Calu3 (cell line): ENCODE results near the gene PDZD7. TPM values are rescaled to one million over a fixed set of nuclear protein-coding genes. Genes with fewer than 3 reads are reported as not detected.

Source experiments
- BruUV-seq: library from RNA; stranded (reverse); fragments of 400-500 nt; replicated peaks from 2 replicates; lab custom pipeline; 2021; lab: Mats Ljungman, UMichigan
- CTCF ChIA-PET: fragments of 300-600 bp; sonication (Branson Sonifier 250); formaldehyde crosslinking; loops from one replicate; lab custom pipeline; 2022; ENCODE audit warnings: antibody characterized with exemption; lab: Charles Lee
- DNase-seq: peaks from one replicate; pipeline ENCODE4 v3.0.0; 2022
- H3K27ac Mint-ChIP-seq: one replicate; pipeline ENCODE4 v1.8.0; 2022; ENCODE audit warnings: mixed read lengths; ENCODE audit not compliant: unreplicated experiment
- H3K27me3 Mint-ChIP-seq: one replicate; pipeline ENCODE4 v1.8.0; 2022; ENCODE audit warnings: mixed read lengths; ENCODE audit not compliant: unreplicated experiment
- H3K36me3 Mint-ChIP-seq: one replicate; pipeline ENCODE4 v1.8.0; 2022; ENCODE audit warnings: mild to moderate bottlenecking, moderate library complexity, mixed read lengths; ENCODE audit not compliant: insufficient read depth, unreplicated experiment
- H3K4me1 Mint-ChIP-seq: one replicate; pipeline ENCODE4 v1.8.0; 2022; ENCODE audit warnings: mild to moderate bottlenecking, low read depth, mixed read lengths; ENCODE audit not compliant: unreplicated experiment
- H3K4me3 Mint-ChIP-seq: one replicate; pipeline ENCODE4 v1.8.0; 2022; ENCODE audit warnings: mild to moderate bottlenecking, low read depth, moderate library complexity, mixed read lengths; ENCODE audit not compliant: unreplicated experiment
- H3K9me3 Mint-ChIP-seq: one replicate; pipeline ENCODE4 v1.8.0; 2022; ENCODE audit warnings: low read depth, mixed read lengths; ENCODE audit not compliant: unreplicated experiment
- CTCF ChIP-seq: fragments of 200-600 bp; IDR thresholded peaks from one replicate; pipeline ENCODE4 v1.8.0; 2022; ENCODE audit warnings: antibody characterized with exemption; ENCODE audit not compliant: unreplicated experiment
- intact Hi-C: fragments of 100-400 bp; cut with micrococcal nuclease; formaldehyde crosslinking; loops from one replicate; pipeline ENCODE4 v1.10.0; 2022; ENCODE audit not compliant: unreplicated experiment
- total RNA-seq: library from RNA; stranded (reverse); gene quantifications from 2 replicates; pipeline ENCODE4 v1.2.3, GENCODE V29; 2022

The PDZD7 gene
- total RNA-seq, 1 experiment from 2014 or later, result 1.3 TPM

GRCh38 chr10:101000127-101000914 is 30.6 kb downstream of the PDZD7 start:
- BruUV-seq, result no TSS peak
- H3K27me3 Mint-ChIP-seq, result no peaks in the 10 kb centered on the region

GRCh38 chr10:100999742-101000126 is 31.2 kb downstream of the PDZD7 start, which contains the start of gene LZTS2:
Gene LZTS2, plus strand, starts transcription at chr10:100999808. Its CDS starts 2,731 bp downstream, at chr10:101002539.
- peak within 1 kb of the TSS; percentile 69 for H3K27ac Mint-ChIP-seq

More at GRCh38 chr10:101000127-101000914, 30.6 kb downstream of the PDZD7 start:
- TF ChIP-seq CTCF, result no peak
- peak overlapping the region; percentile 47 for H3K4me3 Mint-ChIP-seq
- peaks cover 57% of the 10 kb centered on the region for H3K36me3 Mint-ChIP-seq
- H3K9me3 Mint-ChIP-seq, result no peaks in the 10 kb centered on the region
- intact Hi-C loops, result no loop called here
- DNase-seq, result no peak
- CTCF ChIA-PET, result interaction anchor here (1.0 kb wide), 1 partner anchor 11 kb away, joined by 5 read pairs; no protein-coding TSS in a partner anchor
- peaks cover 14% of the 10 kb centered on the region for H3K4me1 Mint-ChIP-seq
- H3K27ac Mint-ChIP-seq, result peak overlapping the region; percentile 44

GRCh38 chr10:100998991-100999741 is 31.8 kb downstream of the PDZD7 start:
- TF ChIP-seq CTCF, result peak; percentile 84
- BruUV-seq, result no TSS peak
- DNase-seq, result peak; percentile 74
- Mint-ChIP-seq H3K27me3 (no peaks in the 10 kb centered on the region), H3K9me3 (no peaks in the 10 kb centered on the region), H3K27ac (peak overlapping the region; percentile 69), H3K4me1 (peaks cover 14% of the 10 kb centered on the region), H3K4me3 (peak overlapping the region; percentile 70), H3K36me3 (peaks cover 61% of the 10 kb centered on the region)
- intact Hi-C loops, result no loop called here
- CTCF ChIA-PET, result interaction anchor here (0.7 to 1.5 kb wide), 3 partner anchors 12 to 15 kb away, joined by 3 to 17 read pairs (median 5); no protein-coding TSS in a partner anchor

More at GRCh38 chr10:100999742-101000126, 31.2 kb downstream of the PDZD7 start, which contains the start of gene LZTS2:
- BruUV-seq, result no TSS peak
- Mint-ChIP-seq H3K9me3 (no peaks in the 10 kb centered on the region), H3K27me3 (no peaks in the 10 kb centered on the region), H3K4me1 (peaks cover 14% of the 10 kb centered on the region), H3K36me3 (peaks cover 61% of the 10 kb centered on the region), H3K4me3 (peak within 1 kb of the TSS; percentile 70)
- TF ChIP-seq CTCF, result no peak
- intact Hi-C loops, result no loop called here
- peak; percentile 41 for DNase-seq
- CTCF ChIA-PET, result interaction anchor here (0.7 to 1.0 kb wide), 2 partner anchors 12 to 15 kb away, joined by 3 to 5 read pairs; no protein-coding TSS in a partner anchor
